Tibial artery (tissue), 4 donors: Measurements from ENCODE around the gene MT3.

Experiments
- DNase-seq, 2 donors: peaks; one replicate each; pipeline ENCODE4 v3.0.0-alpha.2; 2019
- H3K27ac ChIP-seq, 2 donors: fragments of 200-600 bp; sonication (generic) in 1 of 2; 1 replicate in 1 of 2; 2 replicates in 1 of 2; pipeline ENCODE4 v1.5.1; 2018 to 2019; ENCODE audit warnings: mild to moderate bottlenecking in 1 of 2
- H3K27me3 ChIP-seq, 2 donors: fragments of 200-600 bp; sonication (generic) in 1 of 2; one replicate each; pipeline versions ENCODE4 v1.5.1 to v1.6.0; 2016 to 2019
- H3K36me3 ChIP-seq, 3 donors: fragments of 200-600 bp; sonication (generic) in 2 of 3; one replicate each; pipeline ENCODE4 v1.5.1; 2016 to 2019; ENCODE audit warnings: mild to moderate bottlenecking in 2 of 3
- H3K4me1 ChIP-seq, 4 donors: fragments of 200-600 bp; sonication (generic) in 2 of 4; 1 replicate in 3 of 4; 2 replicates in 1 of 4; pipeline ENCODE4 v1.5.1; 2016 to 2019
- H3K4me3 ChIP-seq, 2 donors: fragments of 200-600 bp; sonication (generic) in 1 of 2; 1 replicate in 1 of 2; 2 replicates in 1 of 2; pipeline ENCODE4 v1.5.1; 2018 to 2019; ENCODE audit warnings: mild to moderate bottlenecking in 2 of 2
- H3K9me3 ChIP-seq, 3 donors: fragments of 200-600 bp; sonication (generic) in 1 of 3; one replicate each; pipeline ENCODE4 v1.5.1; 2016 to 2019
- intact Hi-C: fragments of 100-400 bp; cut with DNase I; formaldehyde crosslinking; loops from one replicate; pipeline ENCODE4 v1.15.0; 2023; ENCODE audit warnings: low total_unique reads
- TF ChIP-seq, protein P1 (sequence below), 2 experiments: fragments of 200-600 bp in 1 of 2; fragments of 450-650 bp in 1 of 2; IDR thresholded peaks; one replicate each; pipeline ENCODE4 v1.5.1; 2017 to 2019; ENCODE audit warnings: antibody characterized with exemption in 2 of 2, mild to moderate bottlenecking in 1 of 2, moderate library complexity in 1 of 2

Gene MT3

DNA sequence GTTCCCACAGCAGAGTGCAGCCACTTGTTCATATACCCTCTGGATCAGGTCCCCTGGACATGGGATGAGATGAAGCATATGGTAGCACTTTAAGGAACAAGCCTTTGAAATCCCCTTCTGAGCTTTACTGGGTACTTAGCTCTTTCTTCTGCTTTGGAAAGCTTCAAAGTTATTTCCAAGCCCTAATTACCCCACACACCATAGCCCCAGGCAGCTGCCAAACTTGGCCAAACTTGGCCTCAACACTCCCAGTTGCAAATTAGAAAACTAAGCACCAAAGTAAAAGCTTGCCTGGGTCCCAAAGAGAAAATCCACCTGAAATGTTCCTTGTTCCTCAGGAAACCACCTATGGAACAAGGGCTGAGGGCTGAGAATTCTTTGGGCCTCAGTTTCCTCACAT lies 40.2 kb upstream of the MT3 start:
- TF ChIP-seq, protein P1, sequence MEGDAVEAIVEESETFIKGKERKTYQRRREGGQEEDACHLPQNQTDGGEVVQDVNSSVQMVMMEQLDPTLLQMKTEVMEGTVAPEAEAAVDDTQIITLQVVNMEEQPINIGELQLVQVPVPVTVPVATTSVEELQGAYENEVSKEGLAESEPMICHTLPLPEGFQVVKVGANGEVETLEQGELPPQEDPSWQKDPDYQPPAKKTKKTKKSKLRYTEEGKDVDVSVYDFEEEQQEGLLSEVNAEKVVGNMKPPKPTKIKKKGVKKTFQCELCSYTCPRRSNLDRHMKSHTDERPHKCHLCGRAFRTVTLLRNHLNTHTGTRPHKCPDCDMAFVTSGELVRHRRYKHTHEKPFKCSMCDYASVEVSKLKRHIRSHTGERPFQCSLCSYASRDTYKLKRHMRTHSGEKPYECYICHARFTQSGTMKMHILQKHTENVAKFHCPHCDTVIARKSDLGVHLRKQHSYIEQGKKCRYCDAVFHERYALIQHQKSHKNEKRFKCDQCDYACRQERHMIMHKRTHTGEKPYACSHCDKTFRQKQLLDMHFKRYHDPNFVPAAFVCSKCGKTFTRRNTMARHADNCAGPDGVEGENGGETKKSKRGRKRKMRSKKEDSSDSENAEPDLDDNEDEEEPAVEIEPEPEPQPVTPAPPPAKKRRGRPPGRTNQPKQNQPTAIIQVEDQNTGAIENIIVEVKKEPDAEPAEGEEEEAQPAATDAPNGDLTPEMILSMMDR (IDR thresholded peaks at IDR 0.05): no peak
- intact Hi-C loops: no loop called here

GRCh38 chr16:56549744-56550385 lies 39.5 kb upstream of the MT3 start:
- TF ChIP-seq, protein P1 (IDR thresholded peaks at IDR 0.05): no peak
- H3K9me3 ChIP-seq: no peaks in the 10 kb centered on the region
- no peak overlapping the region for H3K4me3 ChIP-seq
- H3K36me3 ChIP-seq: no peaks in the 10 kb centered on the region
- H3K4me1 ChIP-seq: peaks cover 0 to 3% (median 0%) of the 10 kb centered on the region in 4 donors
- H3K27me3 ChIP-seq: peaks cover 0 to 43% of the 10 kb centered on the region in 2 donors
- intact Hi-C loops: no loop called here
- DNase-seq: no peak
- no peak overlapping the region for H3K27ac ChIP-seq

More for the DNA sequence above, 40.2 kb upstream of the MT3 start:
- peaks cover 0 to 3% (median 0%) of the 10 kb centered on the region in 4 donors for H3K4me1 ChIP-seq
- no peak overlapping the region for H3K4me3 ChIP-seq
- H3K27ac ChIP-seq: no peak overlapping the region
- no peaks in the 10 kb centered on the region for H3K36me3 ChIP-seq
- peaks cover 0 to 36% of the 10 kb centered on the region in 2 donors for H3K27me3 ChIP-seq
- H3K9me3 ChIP-seq: no peaks in the 10 kb centered on the region
- DNase-seq: no peak

DNA sequence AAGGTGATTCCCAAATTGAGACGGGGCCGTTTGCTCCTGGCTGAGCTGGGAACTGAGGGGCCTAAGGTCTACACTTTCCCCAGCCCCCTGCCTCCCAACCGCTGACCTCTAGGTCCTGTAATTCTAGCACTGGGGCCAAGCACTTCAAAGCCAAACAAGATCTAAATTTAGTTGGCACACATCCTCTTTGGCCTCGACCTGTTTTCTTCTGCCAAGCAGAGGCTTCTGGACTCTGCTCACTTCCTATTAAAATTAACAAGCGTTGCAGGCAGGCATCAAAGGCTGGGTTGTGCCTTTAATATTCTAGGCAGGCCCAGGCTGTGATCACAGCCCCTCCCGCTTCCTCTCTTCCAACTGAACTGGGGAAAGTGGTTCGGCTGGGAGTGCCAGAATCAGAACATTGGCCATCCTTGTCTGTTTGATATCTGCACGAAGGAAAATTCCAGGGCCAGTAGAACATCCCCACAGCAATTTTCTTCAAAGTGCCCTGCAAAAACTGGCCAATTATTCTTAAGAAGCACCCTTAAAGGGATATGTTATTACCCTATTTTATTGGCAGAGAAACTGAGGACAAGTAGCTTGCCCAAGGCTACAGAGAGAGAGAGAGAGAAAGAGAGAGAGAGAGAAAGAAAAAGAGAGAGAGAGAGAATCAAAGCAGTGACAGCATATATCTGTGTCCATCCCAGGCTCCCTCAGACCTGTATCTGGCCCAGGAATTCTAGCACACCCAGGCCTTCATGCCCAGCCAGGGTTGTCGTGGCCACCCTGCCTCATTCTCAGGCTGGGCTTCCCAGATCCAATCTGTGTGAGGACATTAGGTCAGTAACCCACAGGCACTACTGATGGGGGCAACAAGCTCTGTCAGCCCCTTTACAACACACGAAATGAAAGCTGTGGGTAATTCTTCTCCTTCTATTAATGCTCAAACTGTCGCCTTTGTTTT lies 37.3 kb upstream of the MT3 start:
- Histone ChIP-seq H3K9me3 (no peaks in the 10 kb centered on the region), H3K4me3 (no peak overlapping the region), H3K4me1 (peaks cover 0 to 3% (median 0%) of the 10 kb centered on the region in 4 donors), H3K27ac (no peak overlapping the region), H3K36me3 (no peaks in the 10 kb centered on the region), H3K27me3 (peaks cover 0 to 62% of the 10 kb centered on the region in 2 donors)
- TF ChIP-seq, protein P1 (IDR thresholded peaks at IDR 0.05): no peak
- intact Hi-C loops: no loop called here
- no peak for DNase-seq

- H3K36me3 ChIP-seq: no peaks in the 10 kb centered on the region
- peaks cover 0 to 71% of the 10 kb centered on the region in 2 donors for H3K27me3 ChIP-seq
- TF ChIP-seq, protein P1 (IDR thresholded peaks at IDR 0.05): no peak
- no peak overlapping the region for H3K4me3 ChIP-seq
- intact Hi-C loops: no loop called here
- peaks cover 0 to 3% (median 0%) of the 10 kb centered on the region in 4 donors for H3K4me1 ChIP-seq
- no peak for DNase-seq
- no peak overlapping the region for H3K27ac ChIP-seq
- no peaks in the 10 kb centered on the region for H3K9me3 ChIP-seq
These were observed 34.9 kb upstream of the MT3 start for GRCh38 chr16:56554441-56554840.

- Histone ChIP-seq H3K27me3 (peaks cover 0 to 49% of the 10 kb centered on the region in 2 donors), H3K27ac (no peak overlapping the region), H3K36me3 (no peaks in the 10 kb centered on the region), H3K9me3 (no peaks in the 10 kb centered on the region), H3K4me3 (no peak overlapping the region), H3K4me1 (peaks cover 0 to 3% (median 0%) of the 10 kb centered on the region in 4 donors)
- no peak for DNase-seq
- TF ChIP-seq, protein P1 (IDR thresholded peaks at IDR 0.05): no peak
- intact Hi-C loops: no loop called here
These were observed 31.1 kb upstream of the MT3 start for GRCh38 chr16:56558024-56558747.
